GM10847 (cell line): ENCODE measurements around the gene EOMES.

Experiments used
- POLR2A ChIP-seq: IDR thresholded peaks from 2 replicates; pipeline ENCODE4 v1.6.1; 2011; ENCODE audit not compliant: insufficient read length; ENCODE audit errors: extremely low read depth

EOMES gene

DNA sequence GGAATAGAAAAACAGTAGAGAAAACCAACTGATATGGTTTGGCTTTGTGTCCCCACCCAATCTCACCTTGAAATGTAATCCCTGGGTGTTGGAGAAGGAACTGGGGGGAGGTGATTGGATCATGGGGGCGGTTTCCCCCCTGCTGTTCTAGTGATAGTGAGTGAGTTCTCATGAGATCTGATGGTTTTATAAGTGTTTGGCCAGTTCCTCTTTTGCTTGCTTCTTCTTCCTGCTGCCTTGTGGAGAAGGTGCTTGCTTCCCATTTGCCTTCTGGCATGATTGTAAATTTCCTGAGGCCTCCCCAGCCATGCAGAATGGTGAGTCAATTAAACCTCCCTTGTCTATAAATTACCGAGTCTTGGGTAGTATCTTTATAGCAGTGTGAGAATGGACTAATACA, 48.4 kb downstream of the EOMES start:
- TF ChIP-seq POLR2A = no peak

DNA sequence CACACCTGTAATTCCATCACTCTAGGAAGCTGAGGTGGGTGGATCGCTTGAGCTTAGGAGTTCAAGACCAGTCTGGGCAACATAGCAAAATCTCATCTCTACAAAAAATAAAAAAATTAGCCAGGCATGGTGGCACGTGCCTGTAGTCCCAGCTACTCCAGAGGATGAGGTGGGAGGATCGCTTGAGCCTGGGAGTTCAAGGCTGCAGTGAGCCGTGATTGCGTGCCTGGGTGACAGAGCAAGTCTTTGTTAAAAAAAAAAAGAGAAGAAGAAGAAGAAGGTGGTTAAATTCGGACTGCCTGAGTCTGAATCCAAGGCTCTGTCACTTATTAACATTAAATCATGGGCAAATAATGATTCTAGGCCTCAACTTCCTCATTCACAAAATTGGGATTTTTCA, 51.0 kb downstream of the EOMES start:
- TF ChIP-seq POLR2A = no peak

DNA sequence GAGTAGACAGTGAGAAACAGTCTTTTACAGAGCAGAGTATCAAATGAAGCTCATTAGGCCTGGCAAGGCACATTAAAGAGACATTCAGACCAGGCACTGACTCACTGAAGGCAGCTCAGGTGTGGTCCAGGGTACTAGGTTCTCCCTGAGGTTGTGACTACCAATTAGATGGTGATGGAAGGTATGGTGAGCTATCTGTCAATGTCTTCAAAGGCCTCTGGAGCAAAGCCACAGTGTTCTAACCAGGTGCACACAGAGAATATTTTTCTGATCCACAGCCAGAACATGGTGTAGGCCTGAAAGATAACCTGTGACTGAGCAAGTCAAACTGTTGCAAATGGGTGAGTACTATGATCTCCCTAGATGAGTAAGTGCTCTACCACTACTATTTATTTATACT, 51.5 kb downstream of the EOMES start:
- no peak for TF ChIP-seq POLR2A

DNA sequence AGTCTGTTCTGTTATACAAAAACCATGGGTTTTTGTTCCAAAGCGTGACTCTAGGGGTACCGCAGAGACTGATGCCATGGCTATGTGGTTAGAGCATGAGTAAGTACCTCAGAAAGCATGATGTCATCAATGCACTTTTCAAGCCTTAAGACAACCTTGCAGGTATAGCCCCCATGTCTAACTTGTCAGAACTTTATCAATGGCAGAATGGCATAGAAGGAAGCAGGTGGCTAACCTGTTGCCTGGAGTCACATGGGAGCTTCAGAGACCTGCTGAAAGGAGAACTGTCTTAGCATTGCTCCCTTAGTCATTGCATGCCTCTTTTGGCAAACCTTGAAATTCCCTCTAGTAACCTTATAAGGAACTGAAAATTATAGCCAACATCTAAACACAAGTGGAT, 52.5 kb downstream of the EOMES start:
- no peak for TF ChIP-seq POLR2A

DNA sequence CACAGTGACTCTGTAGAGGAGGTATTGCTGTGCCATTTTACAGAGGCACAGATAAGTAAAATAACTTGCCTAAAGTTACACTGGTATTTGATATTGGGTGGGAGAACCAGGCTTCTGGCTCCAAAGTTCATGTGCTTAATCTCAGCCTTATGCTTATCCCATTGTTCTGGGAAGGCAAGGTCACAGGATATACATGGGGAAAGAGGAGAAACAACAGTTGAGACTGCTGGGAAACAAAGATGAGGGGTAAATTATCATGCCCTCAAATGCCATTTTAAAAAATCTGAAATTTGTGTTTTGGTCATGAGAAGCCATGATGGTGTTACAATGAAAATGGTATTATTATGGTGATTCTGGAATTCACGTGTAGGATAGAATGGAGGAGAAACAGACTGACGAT, 54.4 kb downstream of the EOMES start:
- no peak for TF ChIP-seq POLR2A

DNA sequence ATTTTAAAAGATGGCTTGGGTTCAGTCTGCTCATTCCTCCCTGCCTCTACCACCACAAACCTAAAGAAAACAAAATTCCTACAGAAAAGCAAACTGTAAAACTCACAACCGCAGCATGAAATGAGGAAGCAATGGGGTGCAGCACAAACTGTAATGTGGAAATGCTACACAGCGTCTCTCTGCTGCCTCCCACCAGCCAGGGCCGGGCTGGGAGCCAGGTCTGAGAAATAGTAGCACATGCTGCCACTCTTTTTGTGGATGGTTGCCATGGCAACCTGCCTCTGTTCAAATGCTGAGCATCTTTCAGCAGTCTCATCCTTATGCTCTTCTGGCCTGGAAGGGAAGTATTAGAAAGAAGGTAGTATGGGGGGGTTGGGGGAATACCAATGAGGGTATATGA, 55.4 kb downstream of the EOMES start:
- no peak for TF ChIP-seq POLR2A

DNA sequence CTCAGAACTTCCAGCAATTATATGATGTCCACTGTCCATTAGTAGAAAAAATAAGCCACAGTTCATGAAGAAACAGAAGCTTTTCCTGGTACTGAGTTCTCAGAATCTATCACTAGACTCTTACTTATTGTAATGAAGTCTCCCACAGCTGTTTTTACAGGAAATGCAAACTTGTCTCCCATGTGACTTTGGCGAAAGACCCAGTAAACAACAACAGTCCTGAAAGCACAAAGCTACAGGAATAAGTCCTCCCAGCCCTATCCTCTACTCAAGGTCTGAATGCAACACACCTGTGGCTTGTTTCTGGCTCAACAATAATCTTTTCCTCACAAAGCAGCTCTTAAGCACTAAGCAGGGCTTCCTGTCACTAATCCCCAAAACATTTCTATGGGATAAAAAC, 55.9 kb downstream of the EOMES start:
- TF ChIP-seq POLR2A = no peak
